ENCODE measurements around the gene SERTAD3. TPM values are rescaled to one million over a fixed set of nuclear protein-coding genes. Genes with fewer than 3 reads are reported as not detected.

Gene SERTAD3
- total RNA-seq, 2 donors from 2014 or later, result 5.7 to 10.2 TPM

DNA sequence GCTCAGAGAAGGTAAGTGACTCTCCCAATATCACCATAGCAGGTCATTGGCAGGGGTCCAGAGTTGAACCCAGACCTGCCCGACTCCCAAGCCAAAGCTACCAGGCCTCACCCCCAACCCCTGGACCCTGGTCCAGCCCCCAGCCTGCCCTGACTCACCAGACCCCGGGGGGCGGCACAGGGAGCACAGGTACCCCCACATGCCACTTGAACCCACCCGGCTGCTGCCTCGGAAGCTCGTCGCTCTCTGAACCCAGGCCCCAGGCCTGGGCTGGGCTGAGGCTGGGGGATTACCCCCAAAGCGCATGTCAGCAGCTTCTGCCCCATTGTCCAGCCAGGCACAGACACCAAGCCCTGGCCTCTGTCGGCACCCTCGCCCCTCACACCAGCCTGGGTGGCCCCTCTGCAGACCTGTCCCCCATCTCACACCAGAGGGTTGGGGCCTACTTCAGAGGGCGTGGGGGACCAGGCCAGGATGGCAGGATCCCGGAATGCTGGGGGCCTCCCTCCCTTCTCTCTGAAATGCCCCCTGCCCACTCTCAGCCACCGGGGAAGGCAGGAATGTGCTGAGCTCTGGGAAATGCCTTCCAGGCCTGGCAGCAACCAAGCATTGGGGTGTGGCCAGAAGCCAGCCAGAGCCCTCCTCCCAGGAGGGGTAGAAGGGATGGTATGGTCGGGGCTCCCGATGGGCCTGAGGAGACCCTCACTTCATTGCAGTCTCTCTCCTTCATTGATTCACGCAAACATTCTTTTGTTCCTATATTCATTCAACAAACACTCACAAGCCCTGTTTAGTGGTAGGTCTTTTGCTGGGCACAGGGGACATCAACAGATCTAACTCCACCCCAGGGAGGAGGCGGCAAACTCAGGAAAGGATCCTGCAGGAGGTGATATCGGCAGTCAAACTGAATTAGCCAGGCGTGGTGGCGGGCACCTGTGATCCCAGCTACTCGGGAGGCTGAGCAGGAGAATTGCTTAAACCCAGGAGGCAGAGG is 29.3 kb downstream of the SERTAD3 start:
- Histone ChIP-seq H3K9me3 (no peaks in the 10 kb centered on the region), H3K27ac (no peak overlapping the region), H3K4me1 (no peaks in the 10 kb centered on the region), H3K4me3 (no peak overlapping the region), H3K27me3 (no peaks in the 10 kb centered on the region), H3K36me3 (replicated peaks in 1 of 2; ENCODE audit: insufficient read depth in 1 of 2, low read depth in 2 of 2) (no peaks in the 10 kb centered on the region)
- intact Hi-C loops (cut with DNase I), result no loop called here
- ATAC-seq, result no peak
- WGBS, 2 donors, result 78 to 79% methylated on average over 9 to 15 of the region's 21 CpGs
- TF ChIP-seq POLR2A (IDR thresholded peaks at IDR 0.05), result no peak
- TF ChIP-seq, protein P1, sequence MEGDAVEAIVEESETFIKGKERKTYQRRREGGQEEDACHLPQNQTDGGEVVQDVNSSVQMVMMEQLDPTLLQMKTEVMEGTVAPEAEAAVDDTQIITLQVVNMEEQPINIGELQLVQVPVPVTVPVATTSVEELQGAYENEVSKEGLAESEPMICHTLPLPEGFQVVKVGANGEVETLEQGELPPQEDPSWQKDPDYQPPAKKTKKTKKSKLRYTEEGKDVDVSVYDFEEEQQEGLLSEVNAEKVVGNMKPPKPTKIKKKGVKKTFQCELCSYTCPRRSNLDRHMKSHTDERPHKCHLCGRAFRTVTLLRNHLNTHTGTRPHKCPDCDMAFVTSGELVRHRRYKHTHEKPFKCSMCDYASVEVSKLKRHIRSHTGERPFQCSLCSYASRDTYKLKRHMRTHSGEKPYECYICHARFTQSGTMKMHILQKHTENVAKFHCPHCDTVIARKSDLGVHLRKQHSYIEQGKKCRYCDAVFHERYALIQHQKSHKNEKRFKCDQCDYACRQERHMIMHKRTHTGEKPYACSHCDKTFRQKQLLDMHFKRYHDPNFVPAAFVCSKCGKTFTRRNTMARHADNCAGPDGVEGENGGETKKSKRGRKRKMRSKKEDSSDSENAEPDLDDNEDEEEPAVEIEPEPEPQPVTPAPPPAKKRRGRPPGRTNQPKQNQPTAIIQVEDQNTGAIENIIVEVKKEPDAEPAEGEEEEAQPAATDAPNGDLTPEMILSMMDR (IDR thresholded peaks at IDR 0.05), result no peak
- DNase-seq, result no peak

DNA sequence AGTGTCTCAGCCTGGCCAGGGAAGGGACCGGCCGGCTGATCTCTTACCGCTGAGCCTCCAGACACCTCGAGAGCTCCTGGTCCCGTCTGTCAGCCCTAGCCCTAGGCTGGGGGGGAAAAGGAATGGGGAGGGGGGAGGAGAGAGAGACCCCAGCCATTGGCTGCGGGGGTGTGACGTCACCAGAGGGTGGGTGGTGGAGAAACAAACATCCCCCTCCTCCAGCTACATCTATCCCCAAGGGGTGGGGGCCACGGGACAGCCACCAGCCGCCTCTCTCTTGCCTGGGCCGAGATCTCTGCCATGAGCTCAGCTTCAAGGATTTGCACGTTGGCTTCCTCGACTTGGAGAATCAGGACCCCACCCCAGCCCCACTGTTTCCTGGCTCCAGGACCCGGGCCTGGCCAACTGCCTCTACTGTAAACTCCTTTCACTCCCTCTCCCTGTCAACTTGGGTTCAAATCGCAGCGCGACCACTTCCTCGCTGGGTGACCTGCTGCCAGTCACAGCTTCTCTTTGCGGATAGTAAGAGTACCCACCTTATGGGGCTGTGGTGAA is 30.8 kb downstream of the SERTAD3 start, which contains the start of gene PRX:
PRX (minus strand) TSS at position 88 of the 555 bp plus-strand sequence. CDS start 5,446 bp downstream, outside the sequence.
- Histone ChIP-seq H3K27me3 (no peaks in the 10 kb centered on the region), H3K27ac (no peak within 1 kb of the TSS), H3K4me1 (no peaks in the 10 kb centered on the region), H3K36me3 (replicated peaks in 1 of 2; ENCODE audit: insufficient read depth in 1 of 2, low read depth in 2 of 2) (no peaks in the 10 kb centered on the region), H3K9me3 (no peaks in the 10 kb centered on the region), H3K4me3 (no peak within 1 kb of the TSS)
- 38 to 43% methylated on average over 13 to 18 of the region's 18 CpGs for WGBS, 2 donors
- DNase-seq, result no peak
- TF ChIP-seq POLR2A (IDR thresholded peaks at IDR 0.05), result no peak
- TF ChIP-seq, protein P1 (IDR thresholded peaks at IDR 0.05), result no peak
- ATAC-seq, result no peak
- intact Hi-C loops (cut with DNase I), result no loop called here

DNA sequence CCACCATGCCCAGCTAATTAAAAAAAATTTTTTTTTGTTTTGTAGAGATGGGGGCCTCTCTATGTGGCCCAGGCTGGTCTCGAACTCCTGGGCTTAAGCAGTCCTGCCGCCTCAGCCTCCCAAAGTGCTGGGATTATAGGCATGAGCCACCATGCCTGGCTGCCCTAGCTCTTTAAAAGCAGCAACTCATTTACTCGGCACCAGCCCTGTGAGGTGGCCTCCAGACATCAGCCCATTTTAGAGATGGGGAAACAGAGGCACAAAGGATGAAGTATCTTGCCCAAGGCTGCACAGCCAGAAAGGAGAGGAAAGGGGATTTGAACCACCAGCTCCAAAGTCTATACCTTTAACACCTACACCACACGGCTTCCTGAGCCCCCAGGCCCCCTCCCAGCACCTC is 31.3 kb downstream of the SERTAD3 start:
- Histone ChIP-seq H3K9me3 (no peaks in the 10 kb centered on the region), H3K4me3 (no peak overlapping the region), H3K36me3 (replicated peaks in 1 of 2; ENCODE audit: insufficient read depth in 1 of 2, low read depth in 2 of 2) (no peaks in the 10 kb centered on the region), H3K27ac (no peak overlapping the region), H3K4me1 (no peaks in the 10 kb centered on the region), H3K27me3 (no peaks in the 10 kb centered on the region)
- intact Hi-C loops (cut with DNase I), result no loop called here
- no peak for TF ChIP-seq POLR2A (IDR thresholded peaks at IDR 0.05)
- TF ChIP-seq, protein P1 (IDR thresholded peaks at IDR 0.05), result no peak
- ATAC-seq (no peak), DNase-seq (no peak)
- WGBS, 2 donors, result 71 to 100% methylated on average over 3 to 4 of the region's 4 CpGs

DNA sequence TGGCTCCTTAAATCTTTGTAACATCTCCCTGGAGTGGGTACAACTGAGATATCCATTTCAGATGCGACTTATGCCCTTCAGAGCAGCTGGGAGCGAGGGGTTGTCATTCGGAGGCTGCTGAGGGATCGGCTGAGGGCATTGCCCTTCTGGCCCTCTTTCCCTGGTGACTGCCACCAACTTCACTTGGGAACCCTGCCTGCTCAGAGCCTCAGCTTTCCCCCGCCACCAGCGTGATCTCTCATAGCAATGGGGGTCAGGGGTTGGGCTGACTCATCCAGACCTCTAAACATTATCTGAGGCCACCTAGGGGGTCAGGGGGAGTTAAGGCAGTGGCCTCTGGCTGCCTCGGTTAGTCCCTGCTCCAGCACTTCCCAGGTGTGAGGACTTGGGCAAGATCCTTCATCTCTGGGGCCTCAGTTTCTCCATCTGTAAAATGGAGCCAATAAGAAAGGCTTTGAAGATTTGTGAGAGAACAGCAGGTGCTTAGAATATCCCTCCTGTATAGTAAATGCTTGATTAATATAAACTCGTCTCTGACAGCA is 32.1 kb downstream of the SERTAD3 start:
- H3K4me3 ChIP-seq, result no peak overlapping the region
- TF ChIP-seq, protein P1 (IDR thresholded peaks at IDR 0.05), result no peak
- TF ChIP-seq POLR2A (IDR thresholded peaks at IDR 0.05), result no peak
- H3K4me1 ChIP-seq, result no peaks in the 10 kb centered on the region
- H3K27ac ChIP-seq, result no peak overlapping the region
- intact Hi-C loops (cut with DNase I), result no loop called here
- WGBS, 2 donors, result 66 to 78% methylated on average over 8 of the region's 8 CpGs
- no peaks in the 10 kb centered on the region for H3K36me3 ChIP-seq (replicated peaks in 1 of 2; ENCODE audit: insufficient read depth in 1 of 2, low read depth in 2 of 2)
- DNase-seq (no peak), ATAC-seq (no peak)
- no peaks in the 10 kb centered on the region for H3K9me3 ChIP-seq
- no peaks in the 10 kb centered on the region for H3K27me3 ChIP-seq

Measured in body of pancreas (tissue), 4 donors.